Trophoblast cell (in vitro differentiated cells and primary cell): ENCODE results near the gene EML6.
"Not testable (repeated sequence)": the region's sequence is repeated elsewhere in the genome, so short reads cannot be mapped to it uniquely, and the experiment has no call there.

Source experiments
- DNase-seq, 2 donors: peaks; one replicate each; pipeline ENCODE4 v3.0.0-alpha.2; 2016
- H2AFZ ChIP-seq: 2 replicates; pipeline ENCODE4 v1.6.1; 2013; ENCODE audit warnings: low read length, moderate library complexity, mild to moderate bottlenecking; ENCODE audit not compliant: insufficient read depth, poor library complexity
- H2AK5ac ChIP-seq: 2 replicates; pipeline ENCODE4 v1.6.1; 2013; ENCODE audit warnings: mild to moderate bottlenecking, low read length
- H2BK120ac ChIP-seq: 2 replicates; pipeline ENCODE4 v1.6.1; 2013; ENCODE audit warnings: low read length, mild to moderate bottlenecking, moderate library complexity; ENCODE audit not compliant: insufficient read depth, poor library complexity
- H2BK12ac ChIP-seq: 2 replicates; pipeline ENCODE4 v1.6.1; 2013; ENCODE audit warnings: mild to moderate bottlenecking, low read length, moderate library complexity
- H2BK5ac ChIP-seq: 2 replicates; pipeline ENCODE4 v1.6.1; 2013; ENCODE audit warnings: low read length, low read depth, moderate library complexity, mild to moderate bottlenecking; ENCODE audit not compliant: poor library complexity
- H3K14ac ChIP-seq: 2 replicates; pipeline ENCODE4 v1.6.1; 2013; ENCODE audit warnings: mild to moderate bottlenecking, low read length
- H3K18ac ChIP-seq: 2 replicates; pipeline ENCODE4 v1.6.1; 2013; ENCODE audit warnings: mild to moderate bottlenecking, low read length
- H3K23ac ChIP-seq: 2 replicates; pipeline ENCODE4 v1.6.1; 2013; ENCODE audit warnings: low read length
- H3K27ac ChIP-seq: 2 replicates; pipeline ENCODE4 v1.5.1; 2013; ENCODE audit warnings: low read depth, mild to moderate bottlenecking, inconsistent platforms, low read length, moderate library complexity
- H3K27me3 ChIP-seq: 2 replicates; pipeline ENCODE4 v1.6.1; 2013; ENCODE audit warnings: inconsistent platforms, mild to moderate bottlenecking, low read length, moderate library complexity; ENCODE audit not compliant: insufficient read depth
- H3K36me3 ChIP-seq, 2 experiments: 1 replicate in 1 of 2; 2 replicates in 1 of 2; pipeline ENCODE4 v1.6.1; 2013; ENCODE audit warnings: low read length in 2 of 2, mild to moderate bottlenecking in 2 of 2, moderate library complexity in 1 of 2; ENCODE audit not compliant: insufficient read depth in 2 of 2, control insufficient read depth in 1 of 2
- H3K4ac ChIP-seq: 2 replicates; pipeline ENCODE4 v1.6.1; 2013; ENCODE audit warnings: low read depth, mild to moderate bottlenecking, low read length, moderate library complexity
- H3K4me1 ChIP-seq, 2 experiments: 1 replicate in 1 of 2; 2 replicates in 1 of 2; pipeline ENCODE4 v1.6.1; 2013; ENCODE audit warnings: low read length in 2 of 2, mild to moderate bottlenecking in 2 of 2, moderate library complexity in 1 of 2; ENCODE audit not compliant: insufficient read depth in 2 of 2, control insufficient read depth in 1 of 2
- H3K4me2 ChIP-seq: 2 replicates; pipeline ENCODE4 v1.6.1; 2013; ENCODE audit warnings: inconsistent platforms, mild to moderate bottlenecking, low read length, moderate library complexity
- H3K4me3 ChIP-seq: 2 replicates; pipeline ENCODE4 v1.5.1; 2013; ENCODE audit warnings: mild to moderate bottlenecking, low read depth, low read length, inconsistent platforms
- H3K79me1 ChIP-seq: one replicate; pipeline ENCODE4 v1.6.1; 2013; ENCODE audit warnings: low read length
- H3K79me2 ChIP-seq: 2 replicates; pipeline ENCODE4 v1.6.1; 2013; ENCODE audit warnings: low read length, mild to moderate bottlenecking; ENCODE audit not compliant: control insufficient read depth, insufficient read depth, poor library complexity
- H3K9ac ChIP-seq: 2 replicates; pipeline ENCODE4 v1.6.1; 2013; ENCODE audit warnings: mild to moderate bottlenecking, low read length
- H3K9me3 ChIP-seq: 2 replicates; pipeline ENCODE4 v1.6.1; 2013; ENCODE audit warnings: low read depth, mild to moderate bottlenecking, control low read depth, inconsistent platforms, low read length; ENCODE audit not compliant: insufficient read depth
- H4K12ac ChIP-seq: 2 replicates; pipeline ENCODE4 v1.6.1; 2013; ENCODE audit warnings: low read depth, mild to moderate bottlenecking, low read length, moderate library complexity
- H4K8ac ChIP-seq: 2 replicates; pipeline ENCODE4 v1.6.1; 2013; ENCODE audit warnings: low read depth, mild to moderate bottlenecking, low read length, moderate library complexity
- H4K91ac ChIP-seq: one replicate; pipeline ENCODE4 v1.6.1; 2013; ENCODE audit warnings: low read depth, mild to moderate bottlenecking, low read length, moderate library complexity
- whole genome bisulfite sequencing: extraction: QIAGEN DNeasy Blood & Tissue Kit; methylation state at CpG from one replicate; pipeline ENCODE4 v1.1.7; 2013; ENCODE audit warnings: missing lambda C conversion rate; ENCODE audit not compliant: insufficient read length, insufficient coverage; ENCODE audit errors: extremely low coverage; 5-methylcytosine and 5-hydroxymethylcytosine counted together

EML6 gene

DNA sequence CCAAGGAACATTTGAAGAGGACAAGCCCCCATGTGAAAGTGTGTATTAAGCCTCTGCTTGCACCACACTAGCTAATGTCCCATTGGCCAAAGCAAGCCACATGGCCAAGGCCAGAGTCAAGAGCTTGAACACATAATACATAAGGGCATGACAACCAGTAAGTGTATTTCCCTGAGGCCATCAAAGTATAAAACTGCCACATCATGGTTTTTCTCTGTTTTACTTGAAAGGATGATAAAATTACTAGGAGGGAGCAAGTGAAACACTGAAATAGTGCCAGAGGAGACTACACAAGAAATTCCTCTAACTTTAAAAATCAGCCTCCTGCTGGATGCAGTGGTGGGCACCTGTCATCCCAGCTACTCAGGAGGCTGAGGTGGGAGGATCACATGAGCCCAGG is 30.9 kb upstream of the EML6 start:
- no peaks in the 10 kb centered on the region for H3K79me2 ChIP-seq
- H2BK5ac ChIP-seq = no peak overlapping the region
- H4K8ac ChIP-seq = no peak overlapping the region
- H3K9me3 ChIP-seq = no peaks in the 10 kb centered on the region
- no peak overlapping the region for H3K27ac ChIP-seq
- no peak for DNase-seq
- H3K4ac ChIP-seq = no peak overlapping the region
- H4K12ac ChIP-seq = no peak overlapping the region
- no peaks in the 10 kb centered on the region for H3K27me3 ChIP-seq
- H3K23ac ChIP-seq = no peak overlapping the region
- no peak overlapping the region for H3K14ac ChIP-seq
- no peak overlapping the region for H2BK12ac ChIP-seq
- peaks cover 0 to under 1% of the 10 kb centered on the region in 2 experiments for H3K4me1 ChIP-seq
- no peak overlapping the region for H2BK120ac ChIP-seq
- H3K4me3 ChIP-seq = no peak overlapping the region
- H3K4me2 ChIP-seq = no peak overlapping the region
- no peaks in the 10 kb centered on the region for H3K36me3 ChIP-seq
- no peaks in the 10 kb centered on the region for H3K79me1 ChIP-seq
- no peak overlapping the region for H2AK5ac ChIP-seq
- no peak overlapping the region for H3K18ac ChIP-seq
- no peak overlapping the region for H4K91ac ChIP-seq
- H3K9ac ChIP-seq = no peak overlapping the region
- H2AFZ ChIP-seq = no peak overlapping the region

DNA sequence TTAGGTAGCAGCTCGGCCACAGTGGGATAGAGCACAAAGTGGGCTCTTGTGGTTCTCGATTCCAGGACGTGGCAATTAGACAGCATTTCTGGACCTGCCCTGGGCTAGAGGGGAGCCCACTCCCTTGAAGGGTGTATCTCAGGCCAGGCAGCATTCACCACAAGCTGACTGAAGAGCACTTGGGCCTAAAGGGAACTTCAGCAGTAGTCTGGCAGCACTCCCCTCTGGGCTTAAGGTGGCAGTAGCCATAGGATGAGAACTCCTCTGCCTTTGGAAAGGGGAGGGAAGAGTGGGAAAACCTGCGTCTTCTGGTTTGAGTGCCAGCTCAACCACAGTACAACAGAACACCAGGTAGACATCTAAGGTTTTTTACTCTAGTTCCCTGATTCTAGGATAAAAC is 28.1 kb upstream of the EML6 start:
- H2AFZ ChIP-seq = no peak overlapping the region
- no peak overlapping the region for H4K8ac ChIP-seq
- no peak overlapping the region for H3K4me2 ChIP-seq
- no peak overlapping the region for H3K18ac ChIP-seq
- no peak for DNase-seq
- H4K91ac ChIP-seq = no peak overlapping the region
- no peaks in the 10 kb centered on the region for H3K27me3 ChIP-seq
- no peak overlapping the region for H3K23ac ChIP-seq
- no peak overlapping the region for H2AK5ac ChIP-seq
- H3K9me3 ChIP-seq = peaks cover 2% of the 10 kb centered on the region
- no peaks in the 10 kb centered on the region for H3K4me1 ChIP-seq
- no peak overlapping the region for H2BK5ac ChIP-seq
- no peak overlapping the region for H3K4ac ChIP-seq
- H4K12ac ChIP-seq = no peak overlapping the region
- no peak overlapping the region for H2BK120ac ChIP-seq
- H3K4me3 ChIP-seq = no peak overlapping the region
- H3K9ac ChIP-seq = no peak overlapping the region
- no peaks in the 10 kb centered on the region for H3K79me2 ChIP-seq
- no peak overlapping the region for H3K14ac ChIP-seq
- H3K79me1 ChIP-seq = no peaks in the 10 kb centered on the region
- H3K27ac ChIP-seq = no peak overlapping the region
- no peaks in the 10 kb centered on the region for H3K36me3 ChIP-seq
- WGBS = no CpG with 5 or more reads among the region's 4 CpGs
- no peak overlapping the region for H2BK12ac ChIP-seq

DNA sequence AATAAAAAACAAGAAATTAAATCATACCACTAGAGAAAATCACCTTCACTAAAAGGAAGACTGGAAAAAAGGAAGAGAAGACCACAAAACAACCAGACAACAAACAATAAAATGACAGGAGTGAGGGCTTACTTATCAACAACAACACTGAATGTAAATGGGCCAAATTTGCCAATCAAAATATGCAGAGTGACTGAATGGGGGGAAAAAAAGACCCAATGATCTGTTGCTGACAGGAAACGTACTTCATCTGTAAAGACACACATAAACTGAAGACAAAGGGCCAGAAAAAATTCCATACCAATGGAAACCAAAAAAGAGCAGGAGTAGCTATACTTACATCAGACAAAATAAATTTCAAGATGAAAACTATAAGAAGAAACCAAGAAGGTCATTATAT is 25.5 kb upstream of the EML6 start:
- Histone ChIP-seq H3K23ac (no peak overlapping the region), H3K79me1 (no peaks in the 10 kb centered on the region), H4K12ac (no peak overlapping the region), H3K27ac (no peak overlapping the region), H3K14ac (no peak overlapping the region), H3K4me3 (no peak overlapping the region), H2AFZ (no peak overlapping the region), H3K9me3 (peaks cover 2% of the 10 kb centered on the region), H3K36me3 (no peaks in the 10 kb centered on the region), H2AK5ac (no peak overlapping the region), H3K9ac (no peak overlapping the region), H3K4me1 (no peaks in the 10 kb centered on the region), H3K79me2 (no peaks in the 10 kb centered on the region), H4K91ac (no peak overlapping the region), H3K4ac (no peak overlapping the region), H3K4me2 (no peak overlapping the region), H4K8ac (no peak overlapping the region), H2BK12ac (no peak overlapping the region), H2BK5ac (no peak overlapping the region), H3K18ac (no peak overlapping the region), H3K27me3 (no peaks in the 10 kb centered on the region), H2BK120ac (no peak overlapping the region)
- WGBS = no CpG with 5 or more reads among the region's 1 CpG
- DNase-seq = no peak

DNA sequence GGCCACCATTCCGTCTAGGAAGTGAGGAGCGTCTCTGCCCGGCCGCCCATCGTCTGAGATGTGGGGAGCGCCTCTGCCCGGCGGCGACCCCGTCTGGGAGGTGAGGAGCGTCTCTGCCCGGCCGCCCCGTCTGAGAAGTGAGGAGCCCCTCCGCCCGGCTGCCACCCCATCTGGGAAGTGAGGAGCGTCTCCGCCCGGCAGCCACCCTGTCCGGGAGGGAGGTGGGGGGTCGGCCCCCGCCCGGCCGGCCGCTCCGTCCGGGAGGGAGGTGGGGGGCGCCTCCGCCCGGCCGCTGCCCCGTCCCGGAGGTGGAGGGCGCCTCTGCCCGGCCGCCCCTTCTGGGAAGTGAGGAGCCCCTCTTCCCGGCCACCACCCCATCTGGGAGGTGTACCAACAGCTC is 24.5 kb upstream of the EML6 start:
- not testable (repeated sequence) for H2BK120ac ChIP-seq, H2BK12ac ChIP-seq, H3K14ac ChIP-seq, H2BK5ac ChIP-seq, H3K36me3 ChIP-seq, H3K4me1 ChIP-seq, H3K27me3 ChIP-seq, H2AK5ac ChIP-seq, H3K79me2 ChIP-seq, H3K4me3 ChIP-seq, H2AFZ ChIP-seq, DNase-seq, H4K12ac ChIP-seq, H3K18ac ChIP-seq, H3K9me3 ChIP-seq, H4K91ac ChIP-seq, H3K27ac ChIP-seq, H3K9ac ChIP-seq, H3K4me2 ChIP-seq, H3K79me1 ChIP-seq, H3K4ac ChIP-seq, H3K23ac ChIP-seq, H4K8ac ChIP-seq
- no CpG with 5 or more reads among the region's 37 CpGs for WGBS

DNA sequence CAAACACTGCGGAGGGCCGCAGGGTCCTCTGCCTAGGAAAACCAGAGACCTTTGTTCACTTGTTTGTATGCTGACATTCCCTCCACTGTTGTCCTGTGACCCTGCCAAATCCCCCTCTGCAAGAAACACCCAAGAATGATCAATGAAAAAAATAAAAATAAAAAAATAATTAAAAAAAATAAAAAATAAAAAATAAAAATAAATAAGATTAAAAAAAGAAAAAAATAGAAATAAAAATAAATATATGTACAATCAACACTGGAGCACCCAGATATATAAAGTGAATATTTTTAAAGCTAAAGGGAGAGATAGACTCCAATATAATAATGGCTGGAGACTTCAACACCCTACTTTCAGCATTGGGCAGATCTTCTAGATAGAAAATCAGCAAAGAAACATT is 23.8 kb upstream of the EML6 start:
- Histone ChIP-seq H2BK12ac (no peak overlapping the region), H2AK5ac (no peak overlapping the region), H3K27ac (no peak overlapping the region), H3K18ac (no peak overlapping the region), H2BK5ac (no peak overlapping the region), H3K23ac (no peak overlapping the region), H2BK120ac (no peak overlapping the region), H3K14ac (no peak overlapping the region), H3K4me3 (no peak overlapping the region), H4K91ac (no peak overlapping the region), H3K79me2 (no peaks in the 10 kb centered on the region), H3K9me3 (peaks cover 2% of the 10 kb centered on the region), H2AFZ (no peak overlapping the region), H3K4me2 (no peak overlapping the region), H3K9ac (no peak overlapping the region), H3K4me1 (no peaks in the 10 kb centered on the region), H4K8ac (no peak overlapping the region), H4K12ac (no peak overlapping the region), H3K4ac (no peak overlapping the region), H3K79me1 (no peaks in the 10 kb centered on the region), H3K36me3 (no peaks in the 10 kb centered on the region), H3K27me3 (no peaks in the 10 kb centered on the region)
- no CpG with 5 or more reads among the region's 2 CpGs for WGBS
- no peak for DNase-seq
